C4-2B (cell line): ENCODE measurements around the gene LONRF2.

Experiments used
- CTCF ChIP-seq: fragments of 450-650 bp; conservative IDR thresholded peaks from 2 replicates; pipeline ENCODE4 v1.5.1; 2017; ENCODE audit warnings: mild to moderate bottlenecking
- ZFX ChIP-seq: fragments of 450-650 bp; IDR thresholded peaks from 2 replicates; pipeline ENCODE4 v1.6.1; 2017

GRCh38 chr2:100270381-100271146 lies 51.7 kb downstream of the LONRF2 start:
- no peak for TF ChIP-seq CTCF
- no peak for TF ChIP-seq ZFX
